ENCODE measurements around the gene ZNF341. TPM values are rescaled to one million over a fixed set of nuclear protein-coding genes. Genes with fewer than 3 reads are reported as not detected.

ZNF341 gene
- total RNA-seq, 1 donor from 2014 or later: 3.3 TPM

- peaks cover 15% of the 10 kb centered on the region for H3K36me3 Mint-ChIP-seq (ENCODE audit: unreplicated experiment)
These were observed 7.7 kb downstream of the ZNF341 start for GRCh38 chr20:33739493-33739892.

DNA sequence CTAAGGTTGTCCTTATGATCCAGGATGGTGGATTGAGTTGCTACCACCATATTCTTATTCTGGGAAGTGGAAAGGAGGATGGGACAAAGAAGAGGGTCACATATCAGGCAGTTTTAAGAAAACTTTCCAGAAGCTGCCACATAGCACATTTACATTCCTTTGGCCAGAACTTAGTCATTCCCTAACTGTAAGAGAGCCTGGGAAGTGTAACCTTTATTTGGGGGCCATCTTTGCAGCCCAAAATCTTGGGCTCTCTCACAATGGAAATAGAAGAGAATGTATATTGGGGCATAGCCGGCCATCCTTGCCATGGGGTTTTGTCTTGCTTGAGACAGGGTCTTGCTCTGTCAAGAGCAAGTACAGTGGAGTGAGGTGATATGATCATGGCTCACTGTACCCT lies 8.4 kb downstream of the ZNF341 start:
- Mint-ChIP-seq H3K27ac (ENCODE audit: unreplicated experiment) (no peak overlapping the region), H3K4me3 (ENCODE audit: unreplicated experiment) (no peak overlapping the region), H3K9me3 (ENCODE audit: unreplicated experiment) (peaks cover 6% of the 10 kb centered on the region), H3K4me1 (ENCODE audit: low read depth, unreplicated experiment) (no peaks in the 10 kb centered on the region), H3K36me3 (ENCODE audit: unreplicated experiment) (peaks cover 17% of the 10 kb centered on the region), H3K27me3 (ENCODE audit: unreplicated experiment) (peaks cover 7% of the 10 kb centered on the region)
- TF ChIP-seq CTCF (IDR thresholded peaks at IDR 0.05; ENCODE audit: partially characterized antibody, unreplicated experiment): no peak
- DNase-seq: no peak

More at GRCh38 chr20:33739493-33739892, 7.7 kb downstream of the ZNF341 start:
- Mint-ChIP-seq H3K4me3 (ENCODE audit: unreplicated experiment) (no peak overlapping the region), H3K4me1 (ENCODE audit: low read depth, unreplicated experiment) (no peaks in the 10 kb centered on the region), H3K9me3 (ENCODE audit: unreplicated experiment) (peaks cover 6% of the 10 kb centered on the region), H3K27ac (ENCODE audit: unreplicated experiment) (no peak overlapping the region), H3K27me3 (ENCODE audit: unreplicated experiment) (peaks cover 6% of the 10 kb centered on the region)
- no peak for TF ChIP-seq CTCF (IDR thresholded peaks at IDR 0.05; ENCODE audit: partially characterized antibody, unreplicated experiment)
- no peak for DNase-seq

- peaks cover 7% of the 10 kb centered on the region for H3K36me3 Mint-ChIP-seq (ENCODE audit: unreplicated experiment)
- H3K27me3 Mint-ChIP-seq (ENCODE audit: unreplicated experiment): peaks cover 3% of the 10 kb centered on the region
- no peak overlapping the region for H3K4me3 Mint-ChIP-seq (ENCODE audit: unreplicated experiment)
- H3K9me3 Mint-ChIP-seq (ENCODE audit: unreplicated experiment): peaks cover 1% of the 10 kb centered on the region
- DNase-seq: no peak
- no peak for TF ChIP-seq CTCF (IDR thresholded peaks at IDR 0.05; ENCODE audit: partially characterized antibody, unreplicated experiment)
- H3K27ac Mint-ChIP-seq (ENCODE audit: unreplicated experiment): no peak overlapping the region
- no peaks in the 10 kb centered on the region for H3K4me1 Mint-ChIP-seq (ENCODE audit: low read depth, unreplicated experiment)
These were observed 12.4 kb downstream of the ZNF341 start for GRCh38 chr20:33744181-33744580.

DNA sequence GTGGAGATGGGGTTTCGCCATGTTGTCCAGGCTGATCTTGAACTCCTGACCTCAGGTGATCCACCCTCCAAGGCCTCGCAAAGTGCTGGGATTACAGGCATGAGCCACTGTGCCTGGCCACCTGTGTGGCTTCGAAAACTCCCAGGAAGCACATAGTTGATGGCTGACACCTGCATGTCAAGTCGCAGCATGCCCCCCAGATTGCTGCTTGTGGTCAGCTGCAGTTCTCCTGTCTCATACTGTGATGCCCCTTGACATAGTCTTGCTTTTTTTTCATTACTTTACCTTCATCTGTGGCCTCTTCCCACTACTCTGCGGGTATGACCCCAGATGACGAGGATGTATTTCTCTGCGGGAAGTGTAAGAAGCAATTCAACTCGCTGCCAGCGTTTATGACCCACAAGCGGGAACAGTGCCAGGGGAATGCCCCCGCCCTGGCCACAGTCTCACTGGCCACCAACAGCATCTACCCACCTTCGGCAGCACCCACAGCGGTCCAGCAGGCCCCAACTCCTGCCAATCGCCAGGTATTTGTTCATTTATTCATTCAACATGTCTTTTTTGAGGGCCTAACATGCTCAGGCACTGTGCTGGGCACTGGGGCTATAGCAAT lies 13.1 kb downstream of the ZNF341 start:
- H3K36me3 Mint-ChIP-seq (ENCODE audit: unreplicated experiment): peaks cover 7% of the 10 kb centered on the region
- H3K27ac Mint-ChIP-seq (ENCODE audit: unreplicated experiment): no peak overlapping the region
- no peaks in the 10 kb centered on the region for H3K4me1 Mint-ChIP-seq (ENCODE audit: low read depth, unreplicated experiment)
- peaks cover 1% of the 10 kb centered on the region for H3K9me3 Mint-ChIP-seq (ENCODE audit: unreplicated experiment)
- no peak for DNase-seq
- H3K27me3 Mint-ChIP-seq (ENCODE audit: unreplicated experiment): peaks cover 2% of the 10 kb centered on the region
- H3K4me3 Mint-ChIP-seq (ENCODE audit: unreplicated experiment): no peak overlapping the region
- TF ChIP-seq CTCF (IDR thresholded peaks at IDR 0.05; ENCODE audit: partially characterized antibody, unreplicated experiment): no peak

- H3K27me3 Mint-ChIP-seq (ENCODE audit: unreplicated experiment): peaks cover 2% of the 10 kb centered on the region
- H3K27ac Mint-ChIP-seq (ENCODE audit: unreplicated experiment): no peak overlapping the region
- no peaks in the 10 kb centered on the region for H3K4me1 Mint-ChIP-seq (ENCODE audit: low read depth, unreplicated experiment)
These were observed 14.7 kb downstream of the ZNF341 start for GRCh38 chr20:33746325-33746998.

More at GRCh38 chr20:33746325-33746998, 14.7 kb downstream of the ZNF341 start:
- DNase-seq: no peak
- peaks cover 7% of the 10 kb centered on the region for H3K36me3 Mint-ChIP-seq (ENCODE audit: unreplicated experiment)
- no peak for TF ChIP-seq CTCF (IDR thresholded peaks at IDR 0.05; ENCODE audit: partially characterized antibody, unreplicated experiment)
- H3K4me3 Mint-ChIP-seq (ENCODE audit: unreplicated experiment): no peak overlapping the region
- peaks cover 1% of the 10 kb centered on the region for H3K9me3 Mint-ChIP-seq (ENCODE audit: unreplicated experiment)
